Activated CD4-positive, alpha-beta T cell treated with anti-CD3 and anti-CD28 coated beads, Interleukin-2, amount 50 U/mL, for 16 hours (primary cell): Measurements from ENCODE around the gene CLIC5.

ENCODE experiments used
- DNase-seq: peaks from one replicate; pipeline ENCODE4 v3.0.0-alpha.2; 2020

The CLIC5 gene

GRCh38 chr6:45922728-45923351, 92.8 kb downstream of the CLIC5 start:
- DNase-seq, result peak; percentile 89

DNA sequence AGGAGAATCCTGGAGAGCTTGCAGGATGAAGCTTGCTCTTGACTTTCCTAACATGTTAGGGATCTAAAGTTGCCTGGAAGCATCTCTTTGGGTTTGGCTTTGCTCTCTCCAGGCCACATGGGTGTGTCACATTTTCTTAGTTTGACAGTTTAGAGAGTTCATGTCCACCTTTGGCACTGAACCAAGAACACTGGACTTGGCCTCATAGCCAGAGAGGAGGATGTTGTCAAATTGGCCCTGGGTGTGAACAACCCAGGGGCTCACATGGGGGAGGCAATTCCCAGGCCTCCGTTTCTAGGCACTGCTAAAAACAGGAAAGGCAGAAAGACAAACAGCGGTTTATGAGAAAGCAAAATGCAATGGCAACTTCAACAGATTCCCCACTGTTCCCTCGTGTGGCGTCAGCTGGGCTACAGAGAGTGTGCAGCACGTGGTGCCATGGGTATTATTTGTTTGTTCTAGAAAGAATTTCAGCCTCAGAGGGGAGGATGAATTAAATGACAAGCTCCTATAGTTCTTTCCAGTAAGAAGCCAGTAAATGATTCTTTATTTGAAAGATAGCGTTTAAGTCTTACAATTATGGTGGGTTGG, 93.9 kb downstream of the CLIC5 start:
- no peak for DNase-seq

GRCh38 chr6:45920819-45921511, 94.7 kb downstream of the CLIC5 start:
- peak; percentile 84 for DNase-seq

DNA sequence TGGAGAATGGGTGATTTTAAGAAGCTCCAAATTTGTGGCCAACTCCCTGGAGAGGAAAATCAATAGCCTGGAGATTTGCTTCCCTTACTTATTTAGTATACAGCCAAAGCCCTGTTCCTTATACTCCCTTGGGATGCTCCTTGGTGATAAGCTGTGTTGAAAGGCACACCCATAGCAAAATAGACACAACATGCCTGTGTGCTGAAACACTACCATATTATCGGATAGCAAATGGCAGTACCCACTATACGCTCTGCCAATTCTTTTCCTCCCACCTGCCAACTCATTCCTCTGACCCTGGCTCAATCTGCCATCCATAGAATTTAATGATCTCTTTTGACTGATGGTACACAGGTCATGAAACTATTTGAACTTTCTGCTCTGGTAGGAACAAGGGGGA, 98.2 kb downstream of the CLIC5 start:
- no peak for DNase-seq

- DNase-seq, result no peak
These were observed 99.0 kb downstream of the CLIC5 start for GRCh38 chr6:45916692-45917091.

DNA sequence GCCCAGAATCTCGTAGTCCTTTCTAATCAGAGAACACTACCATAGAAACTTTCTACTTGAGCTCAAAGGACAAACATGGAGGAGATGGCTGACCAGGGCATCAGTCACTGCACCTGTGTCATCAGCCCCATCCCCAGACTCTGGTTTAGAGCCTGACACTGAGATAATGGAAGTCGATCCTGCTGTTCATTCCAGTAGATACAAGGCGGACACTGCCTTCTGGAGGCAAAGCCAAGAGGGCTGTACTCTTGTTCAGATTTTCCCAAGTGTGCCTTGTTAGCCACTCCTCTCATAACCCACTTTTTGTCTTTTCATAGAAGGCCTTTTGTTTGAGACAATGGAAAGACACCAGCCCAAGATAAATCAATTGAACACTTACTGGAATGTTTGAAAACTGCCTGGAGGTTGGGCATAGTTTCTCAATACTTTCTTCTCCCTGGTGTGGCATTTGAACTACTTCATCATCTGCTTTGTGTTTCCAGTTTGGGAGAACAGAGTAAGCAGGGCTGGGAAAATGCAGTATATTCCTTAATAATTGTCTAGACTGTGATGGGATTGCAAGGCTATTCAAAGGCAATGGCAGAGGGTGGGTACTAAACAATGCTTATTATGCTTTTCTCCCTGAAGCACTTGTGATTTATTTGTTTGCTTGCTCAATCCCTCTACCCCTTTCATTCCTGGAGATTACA, 99.7 kb downstream of the CLIC5 start:
- DNase-seq, result no peak

- DNase-seq, result no peak
These were observed 104.0 kb downstream of the CLIC5 start for GRCh38 chr6:45911691-45912090.

- no peak for DNase-seq
These were observed 111.7 kb downstream of the CLIC5 start for GRCh38 chr6:45903959-45904358.

DNA sequence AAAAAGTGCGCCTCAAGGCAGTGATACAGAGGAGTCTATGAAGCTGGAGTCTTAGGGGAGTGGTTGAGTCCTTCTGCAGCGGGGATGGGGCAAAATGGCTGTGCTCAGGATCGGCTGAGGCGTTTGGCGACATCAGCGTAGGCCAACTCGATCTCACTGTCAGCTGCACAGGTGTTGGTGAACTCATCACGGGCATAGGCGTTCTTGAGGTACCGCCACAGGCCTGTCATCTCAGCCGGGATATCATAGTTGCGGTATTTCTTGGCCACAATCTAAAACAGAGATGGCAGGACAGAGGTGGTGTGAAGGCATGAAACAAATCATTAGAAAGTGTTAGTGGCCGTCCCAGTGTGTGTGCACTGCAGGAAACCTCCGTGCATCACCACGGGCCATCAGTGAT, 112.7 kb downstream of the CLIC5 start:
- no peak for DNase-seq

GRCh38 chr6:45901767-45902650, 113.7 kb downstream of the CLIC5 start:
- no peak for DNase-seq

GRCh38 chr6:45900808-45901752, 114.6 kb downstream of the CLIC5 start:
- no peak for DNase-seq

DNA sequence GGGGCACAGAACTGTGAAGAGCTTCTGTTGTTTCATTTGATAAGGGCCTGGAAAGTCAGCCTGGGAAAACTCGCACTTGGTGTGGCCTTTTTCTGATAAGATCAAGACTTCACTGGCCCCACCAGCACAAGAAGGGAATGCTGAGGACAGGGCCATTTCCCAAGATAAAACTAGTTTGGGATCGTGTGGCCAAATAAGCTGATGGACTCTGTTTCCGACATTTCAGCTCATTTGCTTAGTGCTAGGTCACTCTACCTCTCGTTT, 116.0 kb downstream of the CLIC5 start:
- no peak for DNase-seq

- no peak for DNase-seq
These were observed 116.5 kb downstream of the CLIC5 start for GRCh38 chr6:45898941-45899682.

DNA sequence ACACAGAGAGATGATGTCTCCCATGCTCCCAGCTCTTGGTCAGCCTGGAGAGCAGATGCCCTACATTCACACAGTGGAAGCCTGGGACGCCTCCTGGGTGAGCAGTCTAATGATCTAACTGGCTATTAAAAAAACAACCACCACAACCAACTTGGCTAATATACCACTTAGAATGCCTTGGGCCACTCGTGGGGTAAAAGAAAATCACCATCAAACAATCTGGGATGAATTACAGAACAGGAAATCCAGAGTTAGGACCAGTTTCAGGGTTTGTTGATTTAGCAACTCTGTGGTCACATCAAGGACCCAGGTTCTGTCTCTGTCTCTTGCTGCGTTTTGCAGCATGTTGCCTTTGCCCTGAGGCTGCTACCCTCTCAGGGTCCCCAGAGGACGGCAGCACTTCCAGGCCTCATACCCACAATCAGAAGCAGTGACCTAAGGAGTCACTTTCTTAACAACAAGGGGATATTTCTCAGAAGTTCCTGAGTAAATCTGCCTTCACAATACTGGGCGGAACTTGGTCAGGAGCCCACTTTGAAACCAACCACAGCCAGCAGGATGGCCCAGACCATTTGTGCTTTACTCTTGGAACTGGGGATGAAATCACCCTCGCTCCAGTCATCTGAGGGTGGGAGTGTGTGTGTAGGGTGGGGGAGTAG, 118.7 kb downstream of the CLIC5 start:
- DNase-seq, result peak; percentile 35

DNA sequence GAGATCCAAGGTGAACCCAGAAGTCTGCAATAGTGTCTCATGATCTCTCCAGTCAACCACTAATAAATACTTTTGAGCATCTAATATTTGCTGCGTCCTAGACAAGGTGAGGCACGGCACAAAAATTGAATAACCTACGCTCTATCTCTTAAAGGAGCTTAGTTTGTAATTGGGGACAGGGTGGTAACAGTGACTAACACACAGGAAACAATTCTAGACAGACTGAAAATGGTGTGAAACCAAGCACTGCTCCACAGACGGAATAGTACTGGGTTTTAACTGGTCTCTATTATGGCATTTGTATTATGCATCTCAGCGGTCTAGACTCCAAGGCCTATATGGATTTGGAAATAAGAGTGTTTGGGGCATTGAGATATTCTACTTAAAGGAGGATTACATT, 120.1 kb downstream of the CLIC5 start:
- peak; percentile 47 for DNase-seq

GRCh38 chr6:45892696-45893245, 122.9 kb downstream of the CLIC5 start:
- DNase-seq, result no peak

GRCh38 chr6:45892196-45892595, 123.5 kb downstream of the CLIC5 start:
- DNase-seq, result no peak

DNA sequence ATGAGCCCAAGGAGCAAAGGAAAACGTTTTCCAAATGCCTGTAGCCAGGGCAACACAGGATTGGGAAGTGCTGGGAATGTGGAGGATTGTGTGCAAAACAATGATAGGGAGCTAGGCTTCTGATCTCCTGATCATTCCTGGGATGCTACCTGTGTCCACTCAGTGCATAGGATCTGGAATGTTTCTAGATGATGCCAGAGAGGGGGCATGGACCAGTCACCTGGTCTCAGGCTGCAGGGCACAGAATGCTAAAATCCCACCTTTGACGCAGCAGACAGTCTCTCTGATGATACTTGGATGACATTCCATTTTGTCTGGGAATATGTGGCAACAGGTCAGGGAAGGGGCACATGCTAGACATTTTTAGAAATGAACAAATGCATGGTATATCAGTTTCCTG, 128.9 kb downstream of the CLIC5 start:
- DNase-seq, result no peak

DNA sequence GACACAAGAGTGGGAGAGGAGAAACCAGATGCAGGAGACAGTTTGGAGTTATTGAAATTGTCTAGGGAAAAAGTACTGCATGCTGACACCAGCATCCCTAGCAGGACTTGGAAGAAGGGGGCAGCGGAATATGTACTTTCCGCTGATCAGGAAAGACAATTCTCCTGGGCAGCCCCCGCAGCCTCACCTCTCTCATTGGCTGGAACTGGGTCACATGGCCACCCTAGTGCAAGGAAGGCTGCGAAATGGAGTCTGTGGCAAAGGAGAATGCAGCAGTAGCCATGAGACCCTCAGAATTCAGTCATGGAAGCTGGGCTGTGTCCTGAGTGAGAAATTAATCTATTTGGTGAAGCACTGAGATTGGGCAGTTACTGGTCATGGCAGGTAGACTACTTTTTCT, 131.3 kb downstream of the CLIC5 start:
- no peak for DNase-seq

DNA sequence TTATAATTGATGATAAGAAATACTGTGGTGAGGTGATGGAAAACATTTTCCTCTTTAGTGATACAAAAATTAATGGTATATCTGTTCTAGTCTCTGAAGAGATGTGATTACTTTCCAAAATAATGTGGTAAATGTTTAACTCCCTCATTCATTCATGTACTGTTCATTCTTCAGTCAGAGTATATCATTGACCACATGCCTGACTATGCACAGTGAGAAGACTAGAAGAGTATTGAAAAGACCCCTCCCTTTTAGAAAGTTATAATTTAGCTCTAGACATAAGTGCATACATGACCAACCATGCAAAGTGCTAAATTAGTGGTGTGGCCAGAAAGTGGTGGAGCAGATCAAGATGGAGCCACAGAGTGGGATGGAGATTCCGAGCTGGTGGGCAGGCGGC, 133.0 kb downstream of the CLIC5 start:
- no peak for DNase-seq
